HG03342 (cell line): ENCODE measurements around the gene CCDC174.
"Not testable (repeated sequence)": the region's sequence is repeated elsewhere in the genome, so short reads cannot be mapped to it uniquely, and the experiment has no call there.

ENCODE experiments used
- ATAC-seq: cut with Tn5 transposase; IDR thresholded peaks from one replicate; pipeline ENCODE4 v1.9.1; 2021; ENCODE audit warnings: mild to moderate bottlenecking, moderate library complexity; ENCODE audit not compliant: unreplicated experiment

The CCDC174 gene

GRCh38 chr3:14649466-14649865 is 2.1 kb upstream of the CCDC174 start:
- no peak for ATAC-seq

GRCh38 chr3:14650193-14650592 is 1.4 kb upstream of the CCDC174 start:
- ATAC-seq: no peak

GRCh38 chr3:14652360-14652907 is 872 bp downstream of the CCDC174 start:
- ATAC-seq: not testable (repeated sequence)

GRCh38 chr3:14657579-14657978 is 6.0 kb downstream of the CCDC174 start:
- ATAC-seq: no peak

GRCh38 chr3:14658978-14659377 is 7.4 kb downstream of the CCDC174 start:
- no peak for ATAC-seq

- ATAC-seq: no peak
These were observed 9.4 kb downstream of the CCDC174 start for GRCh38 chr3:14660942-14661341.

GRCh38 chr3:14663396-14664135 is 12.0 kb downstream of the CCDC174 start:
- ATAC-seq: no peak

GRCh38 chr3:14664170-14664569 is 12.6 kb downstream of the CCDC174 start:
- no peak for ATAC-seq

- no peak for ATAC-seq
These were observed 21.0 kb downstream of the CCDC174 start for GRCh38 chr3:14672588-14672987.

- no peak for ATAC-seq
These were observed 23.3 kb downstream of the CCDC174 start, which contains the start of gene C3orf20 for GRCh38 chr3:14674841-14675240. TSS of gene C3orf20 (plus strand) at chr3:14675141. CDS start at chr3:14682714, 7,573 bp downstream.

GRCh38 chr3:14676881-14677280 is 25.3 kb downstream of the CCDC174 start:
- ATAC-seq: no peak

- no peak for ATAC-seq
These were observed 26.5 kb downstream of the CCDC174 start for GRCh38 chr3:14678015-14678503.

GRCh38 chr3:14680115-14680514 is 28.6 kb downstream of the CCDC174 start:
- ATAC-seq: no peak

- ATAC-seq: no peak
These were observed 29.2 kb downstream of the CCDC174 start for GRCh38 chr3:14680716-14681115.

- no peak for ATAC-seq
These were observed 32.9 kb downstream of the CCDC174 start for GRCh38 chr3:14684447-14684846.

GRCh38 chr3:14685179-14685578 is 33.6 kb downstream of the CCDC174 start:
- no peak for ATAC-seq

- ATAC-seq: no peak
These were observed 35.8 kb downstream of the CCDC174 start for GRCh38 chr3:14687360-14687759.

- ATAC-seq: no peak
These were observed 37.0 kb downstream of the CCDC174 start for GRCh38 chr3:14688525-14688924.

- ATAC-seq: peak; percentile 46
These were observed 37.9 kb downstream of the CCDC174 start for GRCh38 chr3:14689247-14689980.

- peak; percentile 46 for ATAC-seq
These were observed 39.7 kb downstream of the CCDC174 start for GRCh38 chr3:14691239-14691638.

GRCh38 chr3:14691719-14692118 is 40.2 kb downstream of the CCDC174 start:
- no peak for ATAC-seq
